Inflammatory macrophage treated with lipopolysaccharide for 1 hour (primary cell): ENCODE data around the gene NGFR.
"Not testable (repeated sequence)": the region's sequence is repeated elsewhere in the genome, so short reads cannot be mapped to it uniquely, and the experiment has no call there.

Source experiments
- DNase-seq, 2 donors: peaks; one replicate each; pipeline ENCODE4 v3.0.0-alpha.2; 2020 to 2022

The NGFR gene

GRCh38 chr17:49497148-49498028 lies 2.3 kb downstream of the NGFR start:
- DNase-seq = no peak

- DNase-seq = no peak
Measured at GRCh38 chr17:49498029-49498615, 3.0 kb downstream of the NGFR start.

GRCh38 chr17:49501496-49501895 lies 6.4 kb downstream of the NGFR start:
- DNase-seq = no peak

- DNase-seq = peak in 1 of 2 donors; percentile 26
Measured at GRCh38 chr17:49502254-49502653, 7.2 kb downstream of the NGFR start.

- DNase-seq = not testable (repeated sequence)
Measured at GRCh38 chr17:49502680-49503079, 7.6 kb downstream of the NGFR start.

GRCh38 chr17:49504369-49504768 lies 9.3 kb downstream of the NGFR start:
- DNase-seq = no peak

- no peak for DNase-seq
Measured at GRCh38 chr17:49505854-49506253, 10.8 kb downstream of the NGFR start.

- DNase-seq = no peak
Measured at GRCh38 chr17:49506282-49506681, 11.2 kb downstream of the NGFR start.

GRCh38 chr17:49508061-49508865 lies 13.2 kb downstream of the NGFR start:
- DNase-seq = no peak

- no peak for DNase-seq
Measured at GRCh38 chr17:49508866-49509587, 13.9 kb downstream of the NGFR start.

- DNase-seq = no peak
Measured at GRCh38 chr17:49509588-49509917, 14.5 kb downstream of the NGFR start.

GRCh38 chr17:49510059-49510719 lies 15.1 kb downstream of the NGFR start:
- no peak for DNase-seq

GRCh38 chr17:49510720-49511110 lies 15.6 kb downstream of the NGFR start:
- DNase-seq = no peak

- no peak for DNase-seq
Measured at GRCh38 chr17:49511810-49512209, 16.7 kb downstream of the NGFR start.

- DNase-seq = no peak
Measured at GRCh38 chr17:49512296-49513043, 17.4 kb downstream of the NGFR start.

- DNase-seq = no peak
Measured at GRCh38 chr17:49513044-49513395, 17.9 kb downstream of the NGFR start.

GRCh38 chr17:49513641-49514040 lies 18.5 kb downstream of the NGFR start:
- DNase-seq = no peak

- DNase-seq = no peak
Measured at GRCh38 chr17:49514071-49514721, 19.1 kb downstream of the NGFR start.

GRCh38 chr17:49515196-49515770 lies 20.2 kb downstream of the NGFR start:
- peak; percentile 68 to 71 for DNase-seq

- no peak for DNase-seq
Measured at GRCh38 chr17:49516180-49516579, 21.1 kb downstream of the NGFR start.
